ENCODE results near the gene BAIAP2.
"Not testable (repeated sequence)": the region's sequence is repeated elsewhere in the genome, so short reads cannot be mapped to it uniquely, and the experiment has no call there.

The BAIAP2 gene

GRCh38 chr17:81147701-81148100 is 112.8 kb downstream of the BAIAP2 start:
- no peak for DNase-seq

GRCh38 chr17:81148571-81148970 is 113.6 kb downstream of the BAIAP2 start:
- no peak for DNase-seq

- no peak for DNase-seq
These were observed 114.1 kb downstream of the BAIAP2 start for GRCh38 chr17:81148986-81149533.

- no peak for DNase-seq
These were observed 115.6 kb downstream of the BAIAP2 start for GRCh38 chr17:81150377-81151077.

DNA sequence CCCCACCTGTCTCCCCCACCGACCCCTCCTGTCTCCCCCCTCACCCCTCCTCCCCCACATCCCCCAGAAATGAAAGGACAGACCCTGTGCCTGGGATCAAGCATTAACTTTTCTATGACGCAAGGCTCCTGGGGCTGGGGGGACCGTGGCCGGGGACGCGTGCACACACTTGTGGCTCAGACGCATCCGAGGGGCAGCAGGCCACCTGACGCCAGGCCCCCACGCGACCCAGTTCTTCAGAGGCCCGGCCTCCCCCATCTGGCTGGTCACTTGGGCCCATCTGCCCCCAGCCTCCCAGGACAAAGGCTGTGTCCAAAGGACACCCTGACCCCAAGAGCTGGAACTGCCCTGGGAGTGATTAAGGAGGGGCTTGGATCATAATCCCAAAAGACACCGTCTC is 116.3 kb downstream of the BAIAP2 start:
- DNase-seq, result no peak

GRCh38 chr17:81152288-81152828 is 117.4 kb downstream of the BAIAP2 start:
- no peak for DNase-seq

- no peak for DNase-seq
These were observed 118.4 kb downstream of the BAIAP2 start for GRCh38 chr17:81153340-81153803.

DNA sequence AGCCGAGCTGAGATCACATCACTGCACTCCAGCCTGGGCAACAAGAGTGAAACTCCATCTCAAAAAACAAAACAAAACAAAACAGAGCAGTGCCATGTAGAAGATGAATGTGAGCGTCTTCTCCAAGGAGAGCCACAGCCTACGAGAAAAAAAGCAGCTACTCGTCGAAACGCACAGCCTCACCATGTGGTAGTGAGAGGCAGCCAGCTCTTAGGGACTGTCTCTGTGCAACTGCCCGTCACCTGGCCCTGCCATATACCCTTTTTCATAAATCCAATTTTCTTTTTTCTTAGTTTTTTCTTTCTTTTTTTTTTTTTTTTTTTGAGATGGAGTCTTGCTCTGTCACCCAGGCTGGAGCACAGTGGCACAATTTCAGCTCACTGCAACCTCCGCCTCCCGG is 119.1 kb downstream of the BAIAP2 start:
- not testable (repeated sequence) for DNase-seq

DNA sequence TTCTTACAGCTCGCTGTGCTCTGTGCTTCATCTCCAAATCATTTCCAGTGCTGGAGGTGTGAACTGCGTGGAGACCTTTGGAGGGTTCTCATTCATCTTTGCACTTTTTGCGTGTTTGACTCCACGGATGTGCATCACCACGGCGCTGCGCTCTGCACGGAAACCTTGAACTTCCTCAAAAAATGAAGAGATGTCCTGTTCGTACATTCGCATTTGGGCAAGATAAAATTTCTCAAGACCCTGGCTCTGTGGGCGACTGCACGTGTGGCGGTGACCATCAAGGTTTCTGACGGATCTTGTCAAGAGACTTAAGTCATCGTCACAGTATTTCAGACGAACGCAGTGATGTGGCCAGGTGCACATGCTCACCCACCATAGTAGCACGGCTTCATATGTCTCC is 120.0 kb downstream of the BAIAP2 start:
- DNase-seq, result no peak

DNA sequence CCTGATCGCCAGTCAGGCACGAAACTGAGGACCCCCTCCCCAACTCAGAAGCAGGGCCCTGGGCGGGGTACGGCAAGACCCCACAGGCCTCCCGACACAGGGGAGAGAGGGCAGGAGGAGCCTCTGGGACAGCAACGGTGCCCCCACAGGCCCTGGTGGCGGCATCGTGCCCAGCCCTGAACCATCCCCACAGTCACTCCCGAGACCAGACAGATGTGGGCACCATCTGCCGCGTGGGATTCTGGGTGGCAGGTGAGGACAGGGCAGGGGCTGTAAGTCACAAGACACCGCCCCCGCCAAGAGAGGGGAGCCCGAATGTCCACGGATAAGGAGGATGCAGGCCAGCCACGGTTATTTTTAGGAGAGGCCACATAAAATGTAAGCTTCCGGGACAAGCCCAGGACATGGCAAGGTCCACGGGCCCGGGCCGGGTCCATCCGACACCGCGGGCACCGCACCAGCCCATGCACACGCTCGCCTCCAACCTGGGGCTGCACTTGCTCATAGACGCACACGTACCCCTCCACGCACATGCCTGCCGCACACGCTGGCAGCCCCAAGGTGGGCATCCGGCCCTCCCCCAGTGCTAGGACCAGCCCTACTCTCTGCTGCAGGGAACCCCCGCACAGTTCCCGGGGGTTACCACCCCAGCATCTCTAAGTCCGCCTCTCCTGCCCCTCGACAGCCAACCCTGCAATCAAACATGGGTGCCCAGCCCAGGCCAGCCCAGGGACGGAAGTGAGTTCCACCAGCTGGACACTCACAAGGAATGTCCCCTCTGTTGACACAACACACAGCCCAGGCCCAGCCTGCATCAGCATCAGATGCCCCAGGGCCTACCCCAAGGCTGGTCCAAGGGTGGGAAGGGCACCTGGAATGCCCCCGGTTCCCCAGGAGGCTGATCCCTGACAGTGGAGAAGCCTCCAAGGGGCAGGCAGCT is 122.2 kb downstream of the BAIAP2 start:
- DNase-seq, result no peak

- no peak for DNase-seq
These were observed 123.1 kb downstream of the BAIAP2 start for GRCh38 chr17:81157848-81158687.

DNA sequence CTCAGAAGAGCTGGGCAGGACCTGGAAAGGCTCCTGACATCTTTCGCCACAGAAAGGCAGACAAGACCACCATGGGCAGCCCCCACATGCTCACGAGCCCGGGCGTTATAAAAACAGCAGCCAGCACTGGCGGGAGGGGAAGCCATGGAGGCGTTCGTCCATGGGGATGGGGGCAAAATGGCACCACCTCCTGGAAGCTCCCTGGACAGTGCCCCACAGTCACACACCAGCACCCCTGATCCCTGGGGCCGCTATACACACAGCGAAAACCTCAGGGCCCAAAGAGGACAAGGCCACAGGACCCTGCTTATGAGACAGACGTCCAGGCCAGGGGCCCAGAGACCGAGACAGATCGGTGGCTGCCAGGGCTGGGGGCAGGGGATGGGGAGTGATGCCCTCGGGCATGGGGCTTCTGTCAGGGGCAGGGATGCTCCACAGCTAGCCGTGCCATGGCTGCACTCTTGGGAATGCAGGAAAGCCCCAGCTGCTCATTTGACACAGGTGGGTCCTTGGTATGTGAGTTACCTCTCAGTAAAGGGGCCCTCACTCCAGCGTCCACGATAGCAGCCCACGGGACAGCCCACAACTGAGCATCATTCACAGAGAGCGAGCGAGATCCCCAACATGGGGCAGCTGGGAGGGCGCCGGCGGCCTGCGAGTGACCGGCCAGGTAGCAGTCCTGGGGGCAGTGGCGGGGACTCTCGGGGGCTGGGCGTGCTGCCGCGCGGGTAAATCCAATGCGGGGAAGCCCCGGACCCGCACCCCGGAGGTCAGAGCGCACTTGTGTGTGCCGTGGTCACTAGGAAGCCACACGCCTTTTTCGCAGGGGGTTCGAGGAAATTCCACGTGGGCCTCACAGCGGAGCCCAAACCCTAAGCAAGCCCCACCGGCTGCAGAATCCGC is 124.0 kb downstream of the BAIAP2 start:
- DNase-seq, result no peak

GRCh38 chr17:81159611-81160265 is 124.8 kb downstream of the BAIAP2 start:
- no peak for DNase-seq

- DNase-seq, result no peak
These were observed 125.4 kb downstream of the BAIAP2 start for GRCh38 chr17:81160306-81160705.

GRCh38 chr17:81160747-81161453 is 125.9 kb downstream of the BAIAP2 start:
- DNase-seq, result no peak

DNA sequence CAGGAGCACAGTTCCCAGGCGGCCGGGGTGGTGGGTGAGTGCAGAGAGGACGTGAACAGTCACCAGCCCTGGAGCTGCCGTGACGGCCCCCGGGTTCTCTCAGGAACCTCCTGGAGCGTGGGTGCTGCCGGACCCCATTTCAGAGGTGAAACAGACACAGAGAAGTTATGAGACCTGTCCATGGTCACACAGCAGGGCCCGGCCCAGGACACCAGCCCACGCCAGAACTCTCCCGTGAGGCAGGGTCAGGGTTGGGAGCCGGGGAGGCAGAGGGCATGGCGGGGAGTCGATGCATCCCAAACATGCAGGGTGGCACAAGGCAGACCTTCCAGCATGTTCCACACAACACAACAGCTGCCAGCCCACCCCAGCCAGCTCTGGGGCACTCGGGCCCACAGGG is 126.6 kb downstream of the BAIAP2 start:
- DNase-seq, result no peak

GRCh38 chr17:81161972-81162371 is 127.0 kb downstream of the BAIAP2 start:
- no peak for DNase-seq

- DNase-seq, result no peak
These were observed 127.5 kb downstream of the BAIAP2 start for GRCh38 chr17:81162491-81162890.

DNA sequence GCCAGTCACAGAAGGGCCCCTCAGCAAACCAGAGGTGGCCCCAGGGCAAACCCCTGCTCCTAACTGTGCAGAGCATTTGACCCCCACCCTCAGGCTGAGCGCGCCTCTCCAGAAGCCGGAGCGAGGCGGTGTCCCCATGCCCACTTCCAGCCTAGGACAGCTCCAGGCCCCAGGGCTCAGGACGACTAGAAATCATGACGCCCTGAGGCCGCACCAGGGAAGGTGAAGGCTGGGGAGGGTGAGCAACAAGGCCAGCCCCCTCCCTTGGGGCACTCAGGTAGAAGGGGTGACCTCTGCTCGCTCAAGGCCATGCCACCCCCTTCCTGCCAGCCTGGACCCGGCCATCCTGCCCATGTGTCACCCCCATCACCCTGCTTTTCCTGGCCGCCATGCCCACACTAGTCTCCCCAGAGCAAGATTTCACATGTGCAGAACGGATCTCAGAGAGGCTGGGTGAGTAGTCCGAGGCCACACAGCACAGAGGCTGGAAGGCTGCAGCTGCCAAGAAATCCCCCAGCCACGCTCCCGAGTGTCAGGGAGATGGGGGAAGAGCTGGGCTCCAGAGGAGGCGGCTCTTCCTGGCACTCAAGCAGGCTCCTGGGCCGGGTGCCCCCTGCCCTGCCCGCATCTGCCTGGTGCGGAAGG is 128.2 kb downstream of the BAIAP2 start:
- no peak for DNase-seq
